ENCODE data around the gene NRXN3.

DNA sequence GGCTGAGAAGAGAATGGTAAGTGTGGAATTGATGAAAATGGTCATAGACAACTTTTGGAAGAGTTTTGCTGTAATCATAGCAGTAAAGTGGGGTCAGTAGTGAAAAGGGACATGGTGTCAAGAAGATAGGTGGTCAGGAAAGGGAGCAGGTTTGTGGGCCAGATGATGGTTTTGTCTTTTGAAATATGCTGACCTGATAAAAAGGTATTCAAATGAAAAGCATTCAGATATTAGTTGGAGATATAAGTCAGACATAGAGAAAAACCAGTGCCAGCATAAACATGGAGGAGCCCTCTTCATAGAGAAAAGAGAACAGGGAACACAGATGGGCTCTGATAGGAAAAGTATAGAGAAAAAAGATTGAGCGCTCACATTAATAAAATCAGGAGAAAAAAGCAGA lies 518.3 kb downstream of the NRXN3 start:
- TF ChIP-seq, protein P1, sequence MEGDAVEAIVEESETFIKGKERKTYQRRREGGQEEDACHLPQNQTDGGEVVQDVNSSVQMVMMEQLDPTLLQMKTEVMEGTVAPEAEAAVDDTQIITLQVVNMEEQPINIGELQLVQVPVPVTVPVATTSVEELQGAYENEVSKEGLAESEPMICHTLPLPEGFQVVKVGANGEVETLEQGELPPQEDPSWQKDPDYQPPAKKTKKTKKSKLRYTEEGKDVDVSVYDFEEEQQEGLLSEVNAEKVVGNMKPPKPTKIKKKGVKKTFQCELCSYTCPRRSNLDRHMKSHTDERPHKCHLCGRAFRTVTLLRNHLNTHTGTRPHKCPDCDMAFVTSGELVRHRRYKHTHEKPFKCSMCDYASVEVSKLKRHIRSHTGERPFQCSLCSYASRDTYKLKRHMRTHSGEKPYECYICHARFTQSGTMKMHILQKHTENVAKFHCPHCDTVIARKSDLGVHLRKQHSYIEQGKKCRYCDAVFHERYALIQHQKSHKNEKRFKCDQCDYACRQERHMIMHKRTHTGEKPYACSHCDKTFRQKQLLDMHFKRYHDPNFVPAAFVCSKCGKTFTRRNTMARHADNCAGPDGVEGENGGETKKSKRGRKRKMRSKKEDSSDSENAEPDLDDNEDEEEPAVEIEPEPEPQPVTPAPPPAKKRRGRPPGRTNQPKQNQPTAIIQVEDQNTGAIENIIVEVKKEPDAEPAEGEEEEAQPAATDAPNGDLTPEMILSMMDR (IDR thresholded peaks at IDR 0.05): no peak
- no peak for TF ChIP-seq EZH2 (IDR thresholded peaks at IDR 0.05; ENCODE audit: borderline replicate concordance, insufficient read depth, low read depth, low read length, poor library complexity, severe bottlenecking)
